Islet of Langerhans (tissue), 1 donor: Measurements from ENCODE around the gene PRPF38A.

ENCODE experiments used
- FAIRE-seq: peaks from one replicate; lab custom pipeline; 2011; peaks lifted over from hg19 to GRCh38; lab: Jason Lieb, UNC

Gene PRPF38A

DNA sequence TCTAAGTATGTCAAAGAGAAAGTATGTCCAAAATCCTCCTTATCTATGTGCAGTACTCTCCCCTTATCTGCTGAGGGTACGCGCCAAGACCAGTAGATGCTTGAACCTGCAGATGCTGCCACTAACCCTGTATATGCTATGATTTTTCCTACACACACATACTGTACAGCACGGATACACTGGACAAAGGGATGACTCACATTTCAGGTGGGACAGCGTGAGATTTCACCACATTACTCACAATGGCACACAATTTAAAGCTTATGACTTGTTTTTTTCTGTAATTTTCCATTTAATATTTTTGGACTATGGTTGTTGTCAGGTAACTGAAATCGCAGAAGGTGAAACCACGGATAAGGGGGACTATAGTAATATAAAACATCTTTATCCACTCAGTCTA lies 4.3 kb upstream of the PRPF38A start:
- FAIRE-seq, result no peak

DNA sequence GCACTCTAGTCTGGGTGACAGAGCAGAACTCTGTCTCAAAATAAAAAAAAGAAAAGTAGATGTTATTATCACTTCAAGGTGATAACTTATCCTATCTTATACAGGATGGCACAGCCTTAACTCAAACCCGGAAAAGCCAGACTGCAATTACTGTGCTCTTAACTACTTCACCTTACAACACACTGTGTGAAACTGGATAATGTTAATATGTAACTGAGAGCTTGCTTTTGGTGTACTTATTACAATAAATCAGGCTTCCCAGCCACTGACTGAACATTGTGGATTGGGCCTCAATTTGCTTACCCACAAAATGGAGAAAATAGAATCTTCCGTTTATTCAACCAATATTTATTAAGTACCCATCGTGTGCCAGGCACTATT lies 1.6 kb upstream of the PRPF38A start:
- no peak for FAIRE-seq

DNA sequence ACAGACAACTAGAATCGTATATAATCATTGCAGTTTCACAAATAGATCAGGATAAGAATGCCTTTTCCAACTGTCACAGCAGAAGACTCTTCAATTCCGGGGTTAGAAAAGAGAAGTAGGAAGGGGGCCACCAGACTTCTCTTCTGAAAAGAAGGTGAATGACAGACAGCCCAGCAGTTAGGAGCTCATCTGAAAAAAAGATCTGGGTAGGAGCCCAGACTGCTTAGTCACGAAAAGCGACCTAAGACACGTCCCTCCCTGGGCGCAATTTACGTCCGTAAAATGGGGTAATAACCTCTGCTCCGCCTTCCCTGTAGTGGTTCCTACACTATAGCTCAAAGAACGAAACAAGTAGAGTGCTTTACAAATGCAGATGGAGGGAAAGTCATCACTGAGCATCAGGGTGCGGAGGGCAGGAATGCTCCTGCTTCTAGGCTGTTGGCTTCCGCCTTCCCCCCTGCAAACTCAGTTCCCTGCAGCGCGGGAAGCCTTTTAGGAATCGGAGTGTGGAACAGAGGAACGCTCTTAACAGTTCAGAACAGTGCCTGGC lies 761 bp upstream of the PRPF38A start:
- no peak for FAIRE-seq

DNA sequence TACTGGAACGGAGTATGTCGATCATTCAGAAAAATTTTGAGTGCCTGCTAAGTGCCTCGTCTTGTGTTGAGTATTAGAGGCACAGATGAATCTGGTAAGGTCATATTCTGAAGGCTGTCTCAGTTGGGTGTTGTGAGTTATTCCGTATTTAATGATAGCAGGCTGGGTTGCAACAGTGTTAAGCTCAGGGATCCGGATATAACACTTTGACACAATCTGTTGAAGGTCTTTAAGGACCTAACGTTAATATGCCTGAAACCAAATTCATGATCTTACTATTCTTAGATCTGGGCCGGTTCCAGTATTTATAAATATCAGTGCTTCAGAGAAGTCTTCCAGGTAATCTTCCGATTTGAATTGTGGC lies 555 bp downstream of the PRPF38A start:
- no peak for FAIRE-seq

DNA sequence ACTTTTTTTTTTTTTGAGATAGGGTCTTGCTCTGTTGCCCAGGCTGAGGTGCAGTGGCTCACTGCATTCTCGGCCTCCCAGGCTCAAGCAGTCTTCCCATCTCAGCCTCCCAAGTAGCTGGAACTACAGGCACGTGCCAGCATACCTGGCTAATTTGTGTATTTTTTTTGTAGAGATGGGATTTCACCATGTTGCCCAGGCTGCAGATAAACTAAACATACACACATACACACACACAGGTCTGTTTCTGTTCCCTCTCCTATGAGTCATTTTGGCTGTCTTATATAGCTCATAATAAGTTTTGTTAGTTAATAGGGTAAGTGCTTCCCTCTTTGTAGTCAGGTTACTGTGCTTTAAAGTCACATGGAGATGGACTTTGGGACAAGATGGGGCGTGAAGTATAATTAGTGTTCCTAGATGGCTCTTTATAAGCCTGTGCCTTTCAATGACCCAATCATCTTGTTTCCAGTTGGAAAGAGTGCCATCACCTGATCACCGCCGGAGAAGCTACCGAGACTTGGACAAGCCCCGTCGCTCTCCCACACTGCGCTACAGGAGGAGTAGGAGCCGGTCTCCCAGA lies 9.1 kb downstream of the PRPF38A start:
- no peak for FAIRE-seq

DNA sequence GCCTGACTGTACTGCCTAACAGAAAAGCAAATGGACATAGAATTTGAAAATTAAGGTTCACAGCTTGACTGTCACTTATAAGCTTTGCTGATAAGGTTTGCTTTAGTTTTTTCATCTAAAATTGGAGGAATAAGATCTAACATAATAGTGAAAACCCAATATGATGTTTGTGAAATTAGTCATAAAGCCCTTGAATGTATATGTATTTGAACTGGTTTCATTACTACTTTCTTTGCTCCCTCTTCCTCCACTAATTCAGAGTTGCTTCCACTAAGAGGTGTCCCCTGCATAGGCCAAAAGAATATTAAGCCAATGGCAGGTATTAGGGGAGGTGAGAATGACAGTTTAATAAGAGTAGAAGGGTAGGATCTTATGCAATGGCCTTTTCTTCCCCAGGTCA lies 10.5 kb downstream of the PRPF38A start:
- no peak for FAIRE-seq

DNA sequence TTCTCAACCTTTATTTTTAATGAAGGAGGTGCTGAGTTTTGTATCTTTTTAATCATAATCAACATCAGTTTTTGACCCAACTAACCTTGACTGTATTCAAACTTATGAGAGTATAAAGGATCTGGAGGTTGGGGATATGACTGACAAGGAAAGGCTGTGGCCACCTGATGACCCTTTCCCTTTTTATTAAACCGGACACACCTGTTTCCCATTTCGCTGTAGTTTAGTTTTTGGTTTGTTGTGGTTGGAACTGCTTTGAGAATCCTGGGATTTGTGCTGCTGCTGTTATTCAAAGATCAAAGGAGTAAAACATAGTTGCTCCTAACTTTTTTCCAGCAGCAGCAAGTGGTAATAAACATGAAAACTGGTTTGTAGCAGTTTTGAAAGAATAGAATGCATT lies 12.4 kb downstream of the PRPF38A start:
- FAIRE-seq, result no peak

DNA sequence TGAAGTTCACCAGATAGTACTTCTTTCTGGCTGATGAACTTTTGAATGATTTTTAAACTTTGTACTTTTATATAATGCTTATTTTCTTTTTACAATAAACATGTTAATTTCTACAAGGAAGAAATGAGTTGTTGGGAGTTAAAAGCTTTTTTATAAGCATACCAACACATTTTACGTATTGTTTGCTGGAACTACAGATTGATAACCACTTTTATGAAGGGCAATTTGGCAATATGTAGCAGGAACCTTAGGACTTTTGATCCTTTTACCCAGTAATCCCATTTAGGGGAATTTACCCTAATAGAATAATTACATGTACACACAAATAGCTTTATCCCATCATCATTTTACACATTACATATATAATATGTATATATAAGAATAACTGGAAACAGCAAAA lies 16.3 kb downstream of the PRPF38A start:
- no peak for FAIRE-seq

DNA sequence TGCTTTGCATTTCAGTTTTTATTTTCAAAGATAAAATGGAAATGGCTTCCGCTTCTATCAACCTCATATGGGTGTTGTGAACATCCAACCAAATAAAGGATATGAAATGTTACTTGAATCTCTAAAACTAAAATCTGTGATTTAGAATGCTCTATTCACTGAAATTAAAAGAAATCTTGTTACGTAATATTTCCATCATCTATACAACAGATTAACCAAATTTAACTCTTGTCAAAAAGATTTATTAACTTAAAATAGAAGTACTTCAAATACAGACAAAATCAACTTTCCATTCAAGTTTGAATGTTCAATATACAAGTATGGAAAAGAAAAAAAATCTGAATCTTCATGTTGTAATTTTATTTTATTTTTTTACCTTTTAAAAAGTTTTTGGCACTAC lies 18.7 kb downstream of the PRPF38A start:
- no peak for FAIRE-seq

DNA sequence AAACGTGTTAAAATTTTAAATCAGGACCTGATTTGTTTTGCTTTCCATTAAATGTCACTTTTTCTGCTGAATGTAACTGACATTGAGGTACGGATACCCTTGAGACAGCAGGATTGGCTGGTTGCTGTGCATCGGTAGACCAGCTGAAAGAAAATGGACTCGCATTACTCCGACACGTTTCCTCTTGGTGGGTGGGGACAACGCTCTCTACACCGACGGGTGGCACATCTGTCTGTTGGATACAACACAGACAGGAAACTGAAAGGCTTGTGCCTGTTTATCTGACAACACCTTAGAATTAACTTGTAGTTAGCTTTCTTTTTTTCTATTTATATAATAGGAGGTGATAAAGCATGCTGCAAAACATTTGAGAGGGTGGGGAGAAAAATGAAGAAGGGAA lies 19.4 kb downstream of the PRPF38A start:
- FAIRE-seq, result no peak

DNA sequence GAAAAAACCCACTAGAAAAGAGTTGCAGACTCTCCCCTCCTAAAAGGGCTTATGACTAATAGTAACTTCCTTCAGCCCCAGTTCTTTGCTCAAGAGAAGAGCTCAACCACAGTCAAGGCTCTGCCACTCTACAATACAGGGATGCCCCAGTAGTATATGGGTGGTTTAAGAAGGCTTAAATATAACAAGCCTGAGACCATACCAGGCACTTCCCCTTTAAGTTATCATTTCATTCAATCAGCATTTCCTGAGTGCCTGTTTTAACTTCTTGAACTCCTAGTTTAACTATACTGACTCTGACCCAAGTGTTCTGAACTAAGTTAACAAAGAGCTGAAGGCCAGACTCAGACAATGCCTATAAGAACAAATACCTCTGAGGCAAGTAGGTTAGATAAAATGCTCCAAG lies 19.8 kb downstream of the PRPF38A start:
- FAIRE-seq, result no peak

DNA sequence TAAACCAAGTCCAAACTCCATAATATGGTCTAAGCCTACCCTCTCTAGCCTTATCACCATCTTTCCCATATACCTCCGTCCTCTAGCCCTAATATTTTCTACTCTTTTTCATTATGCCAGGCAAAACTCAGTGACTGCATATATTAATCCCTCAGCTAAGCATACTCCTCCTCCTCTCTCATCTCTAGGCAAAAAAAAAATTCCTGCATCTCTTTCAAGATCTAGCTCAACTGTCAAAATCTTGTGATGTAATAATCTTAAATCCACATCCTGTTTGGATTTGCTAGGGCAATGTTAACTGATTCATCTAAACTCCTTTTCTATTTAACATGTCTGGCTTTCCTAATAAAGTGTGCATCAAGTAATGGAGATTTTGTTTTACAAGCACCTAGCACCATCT lies 20.4 kb downstream of the PRPF38A start:
- no peak for FAIRE-seq

DNA sequence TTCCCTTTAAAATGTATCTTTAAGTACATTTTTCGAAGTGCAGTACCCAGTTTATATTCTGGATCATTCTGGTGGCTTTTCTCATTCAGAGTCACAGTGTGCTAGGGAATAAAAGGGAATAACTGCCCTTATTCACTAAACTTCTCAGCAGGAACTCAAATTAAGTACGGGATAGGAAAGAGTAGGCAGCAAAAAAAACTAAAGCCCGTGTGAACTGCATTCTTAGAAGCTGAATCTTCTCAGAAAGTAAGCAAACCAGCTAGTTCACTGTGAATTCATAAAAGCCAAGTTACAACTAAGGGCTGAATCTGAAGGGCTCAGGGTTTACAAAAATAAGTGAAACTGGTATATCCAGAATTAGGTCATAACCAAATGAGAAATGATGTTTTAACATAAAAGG lies 22.0 kb downstream of the PRPF38A start:
- no peak for FAIRE-seq

DNA sequence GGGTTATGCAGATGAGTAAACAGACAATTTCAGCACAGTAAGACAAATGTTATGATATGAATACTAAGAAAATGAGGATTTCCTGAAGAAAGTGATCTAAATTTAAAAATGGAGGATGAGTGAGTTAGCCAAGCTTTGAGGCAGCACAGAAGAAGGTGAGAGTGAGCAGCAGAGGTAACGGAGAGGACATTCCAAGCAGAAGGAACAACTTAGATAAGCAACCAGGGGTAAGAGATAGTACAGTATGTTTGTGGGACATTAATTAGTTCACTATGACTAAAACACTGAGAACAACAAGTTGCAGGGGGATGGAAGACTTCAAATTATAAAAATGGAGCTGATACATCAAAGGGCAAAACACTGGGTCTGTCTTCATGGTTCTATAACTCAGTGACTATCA lies 22.8 kb downstream of the PRPF38A start:
- FAIRE-seq, result no peak

DNA sequence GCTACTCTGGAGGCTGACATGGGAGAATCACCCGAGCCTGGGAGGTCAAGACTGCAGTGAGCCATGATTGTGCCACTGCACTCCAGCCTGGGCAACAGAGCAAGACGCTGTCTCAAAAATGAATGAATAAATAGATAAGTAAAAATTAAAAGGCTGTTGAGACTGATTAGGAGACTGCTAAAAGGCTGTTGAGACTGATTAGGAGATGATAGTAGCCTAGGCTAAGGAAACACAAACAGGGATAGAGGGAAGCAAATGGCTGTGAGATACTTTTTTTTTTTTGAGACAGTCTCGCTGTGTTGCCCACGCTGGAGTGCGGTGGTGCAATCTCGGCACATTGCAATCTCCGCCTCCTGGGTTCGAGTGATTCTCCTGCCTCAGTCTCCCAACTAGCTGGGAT lies 28.4 kb downstream of the PRPF38A start:
- no peak for FAIRE-seq

DNA sequence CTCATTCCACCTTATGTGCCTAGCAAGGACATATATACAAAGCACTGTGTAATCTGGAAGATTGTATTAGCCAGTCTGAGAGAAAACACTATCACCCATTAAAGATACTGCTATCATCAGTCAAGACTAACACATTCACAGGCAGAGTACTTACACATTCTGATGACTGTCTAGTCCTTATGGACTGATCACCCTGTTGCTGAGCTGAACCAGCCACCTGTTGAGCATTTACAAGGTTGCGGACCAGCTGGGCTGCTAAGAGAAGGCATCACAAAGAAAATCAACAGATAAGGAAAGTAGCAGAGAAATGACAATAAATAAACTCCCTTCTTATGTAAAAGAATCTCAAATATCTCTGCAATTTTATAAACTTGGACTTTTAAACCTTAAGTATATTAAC lies 30.8 kb downstream of the PRPF38A start:
- no peak for FAIRE-seq

DNA sequence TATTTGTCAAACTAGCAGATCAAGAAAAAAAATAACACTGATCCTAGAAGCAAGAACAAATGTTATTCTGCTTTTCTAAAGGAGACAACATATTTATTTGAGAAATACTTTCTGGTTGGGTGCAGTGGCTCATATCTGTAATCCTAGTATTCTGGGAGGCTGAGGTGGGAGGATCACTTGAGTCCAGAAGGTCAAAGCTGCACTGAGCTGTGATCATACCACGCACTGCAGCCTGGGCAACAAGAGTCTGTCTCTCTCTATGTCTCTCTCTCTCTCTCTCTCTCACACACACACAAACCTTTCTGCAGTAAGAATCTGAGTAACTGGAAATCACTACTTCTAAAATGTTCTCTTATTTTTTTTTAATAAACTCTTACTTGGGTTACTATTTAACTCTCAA lies 31.2 kb downstream of the PRPF38A start:
- FAIRE-seq, result peak; percentile 33

DNA sequence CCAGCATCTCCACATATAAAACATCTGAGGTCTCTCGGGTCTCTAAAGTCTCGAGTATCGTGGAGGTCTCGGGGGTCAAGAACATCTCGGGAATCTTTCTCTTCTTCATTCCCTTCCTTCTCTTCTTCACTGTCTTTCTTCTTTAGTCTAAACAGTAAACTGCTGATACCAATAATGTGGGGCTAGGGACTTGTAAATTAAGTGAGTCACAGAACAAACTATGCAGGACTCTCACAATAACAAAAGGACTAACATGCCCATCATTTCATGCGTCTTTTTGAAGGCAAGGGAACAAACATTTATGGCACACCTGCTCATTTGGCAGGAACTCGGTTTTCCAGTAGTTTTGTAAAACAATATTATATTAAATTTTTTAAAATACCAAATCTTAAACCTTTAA lies 32.4 kb downstream of the PRPF38A start:
- no peak for FAIRE-seq

DNA sequence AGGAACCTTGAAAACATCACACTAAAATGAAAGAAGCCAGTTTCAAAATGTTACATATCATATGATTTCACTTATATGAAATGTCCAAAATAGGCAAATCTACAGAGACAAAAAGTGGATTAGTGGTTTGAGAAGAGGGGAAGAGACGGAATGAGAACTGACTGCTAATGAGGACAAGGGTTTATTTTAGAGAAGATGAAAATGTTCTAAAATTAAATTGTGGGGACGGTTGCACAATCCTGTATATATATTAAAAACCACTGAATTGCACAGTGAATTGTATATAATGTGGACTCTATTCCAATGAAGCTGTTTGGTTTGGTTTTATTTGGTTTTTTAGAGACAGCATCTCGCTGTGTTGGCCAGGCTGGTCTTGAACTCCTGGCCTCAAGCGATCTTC lies 35.6 kb downstream of the PRPF38A start:
- FAIRE-seq, result no peak

DNA sequence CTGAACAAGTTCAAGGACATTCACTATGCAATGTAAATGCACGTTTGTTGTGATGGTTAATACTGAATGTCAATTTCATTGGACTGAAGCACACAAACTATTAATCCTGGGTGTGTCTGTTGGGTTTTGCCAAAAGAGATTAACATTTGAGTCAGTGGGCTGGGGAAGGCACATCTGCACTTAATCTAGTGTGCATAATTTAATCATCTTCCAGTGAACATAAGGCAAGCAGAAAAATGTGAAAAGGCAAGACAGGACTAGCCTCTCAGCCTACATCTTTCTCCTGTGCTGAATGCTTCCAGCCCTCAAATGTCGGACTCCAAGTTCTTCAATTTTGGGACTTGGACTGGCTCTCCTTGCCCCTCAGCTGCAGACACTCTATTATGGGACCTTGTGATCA lies 40.1 kb downstream of the PRPF38A start:
- FAIRE-seq, result no peak

DNA sequence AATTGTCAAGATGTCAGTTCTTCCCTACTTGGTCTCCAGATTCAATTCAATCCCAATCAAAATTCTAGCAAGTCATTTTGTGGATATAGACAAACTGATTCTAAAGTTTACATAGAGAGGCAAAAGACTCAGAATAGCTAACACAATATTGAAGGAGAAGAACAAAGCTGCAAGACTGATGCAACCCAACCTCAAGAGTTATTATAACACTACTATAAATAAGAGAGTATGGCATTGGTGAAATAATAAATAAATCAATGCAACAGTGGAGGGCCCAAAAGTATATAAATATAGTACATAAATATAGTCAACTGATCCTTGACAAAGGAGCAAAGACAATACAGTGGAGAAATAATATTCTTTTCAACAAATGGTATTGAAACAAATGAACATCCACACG lies 49.7 kb downstream of the PRPF38A start:
- no peak for FAIRE-seq

DNA sequence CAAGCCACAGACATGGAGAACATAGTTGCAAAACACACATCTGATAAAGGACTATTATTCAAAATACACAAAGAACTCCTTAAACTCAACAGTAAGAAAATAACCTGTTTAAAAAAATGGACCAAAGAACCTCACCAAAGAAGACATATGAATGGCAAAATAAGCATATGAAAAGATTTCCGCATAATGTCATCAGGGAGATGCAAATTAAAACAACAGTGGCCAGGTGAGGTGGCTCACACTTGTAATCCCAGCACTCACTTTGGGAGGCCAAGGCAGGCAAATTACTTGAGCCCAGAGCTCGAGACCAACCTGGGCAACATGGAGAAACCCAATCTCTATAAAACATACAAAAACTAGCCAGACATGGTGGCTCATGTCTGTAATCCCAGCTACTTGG lies 50.4 kb downstream of the PRPF38A start:
- no peak for FAIRE-seq

DNA sequence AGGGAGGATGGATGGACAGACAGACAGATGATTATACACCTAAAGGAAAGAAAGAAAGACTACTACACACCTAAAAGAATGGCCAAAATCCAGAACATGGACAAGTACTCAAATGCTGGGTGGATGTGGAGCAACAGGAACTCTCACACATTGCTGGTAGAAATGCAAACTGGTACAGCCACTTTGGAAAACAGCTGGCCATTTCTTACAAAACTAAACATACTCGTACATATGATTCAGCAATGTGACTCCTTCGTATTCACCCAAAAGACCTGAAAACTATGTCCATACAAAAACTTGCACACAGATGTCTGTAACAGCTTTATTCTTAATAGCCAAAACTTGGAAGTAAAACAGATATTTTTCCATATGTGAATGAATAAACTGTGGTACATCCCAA lies 51.3 kb downstream of the PRPF38A start:
- no peak for FAIRE-seq

DNA sequence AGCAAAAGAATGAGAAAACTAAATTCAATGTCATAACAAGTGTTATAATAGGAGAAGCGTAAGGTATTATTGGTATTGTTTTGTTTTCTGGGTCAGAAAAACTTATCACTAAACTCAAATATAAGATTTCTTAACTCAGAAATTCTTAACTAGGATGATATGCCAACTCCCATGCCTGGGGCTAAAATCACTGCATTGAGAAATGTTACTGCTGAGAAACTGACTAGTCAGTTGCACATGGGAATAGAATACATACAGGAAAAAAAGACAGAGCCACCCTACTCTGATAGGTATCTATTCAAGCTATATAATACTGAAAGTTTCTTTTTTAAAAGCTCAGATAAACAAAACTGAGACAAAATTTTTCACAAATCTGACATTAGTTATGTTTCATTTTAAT lies 56.3 kb downstream of the PRPF38A start:
- no peak for FAIRE-seq

DNA sequence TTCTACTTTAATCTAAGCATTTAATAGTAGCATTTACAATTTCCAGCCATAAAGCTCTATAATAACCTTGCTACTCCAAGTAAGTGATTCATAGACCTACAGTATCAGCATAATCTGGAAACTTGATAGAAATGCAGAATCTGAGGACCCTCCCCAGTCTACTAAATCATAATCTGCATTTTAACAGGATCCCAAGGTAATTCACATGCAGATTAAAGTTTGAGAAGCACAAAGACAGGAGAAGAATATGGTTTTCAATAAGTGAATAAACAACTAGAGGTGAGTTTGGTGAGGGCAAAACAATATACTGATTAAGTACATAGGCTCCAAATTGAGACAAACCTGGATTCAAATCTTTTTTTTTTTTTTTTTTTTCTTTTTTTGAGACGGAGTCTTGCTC lies 57.4 kb downstream of the PRPF38A start:
- FAIRE-seq, result peak; percentile 36
